Astrocyte (in vitro differentiated cells and primary cell): ENCODE results near the gene ARL8B.

Experiments
- CTCF ChIP-seq: IDR thresholded peaks from 2 replicates; pipeline ENCODE4 v1.5.1; 2011; ENCODE audit warnings: low read depth, mild to moderate bottlenecking, inconsistent platforms, low read length, moderate library complexity; ENCODE audit not compliant: insufficient read depth
- EZH2 ChIP-seq: IDR thresholded peaks from 2 replicates; pipeline ENCODE4 v1.6.1; 2012; ENCODE audit warnings: mild to moderate bottlenecking, low read length, inconsistent platforms; ENCODE audit not compliant: insufficient read depth

- no peak for TF ChIP-seq CTCF
- no peak for TF ChIP-seq EZH2
These were observed 40.0 kb downstream of the ARL8B start for GRCh38 chr3:5162102-5162501.
